ENCODE results near the gene WFIKKN1.

Gene WFIKKN1

DNA sequence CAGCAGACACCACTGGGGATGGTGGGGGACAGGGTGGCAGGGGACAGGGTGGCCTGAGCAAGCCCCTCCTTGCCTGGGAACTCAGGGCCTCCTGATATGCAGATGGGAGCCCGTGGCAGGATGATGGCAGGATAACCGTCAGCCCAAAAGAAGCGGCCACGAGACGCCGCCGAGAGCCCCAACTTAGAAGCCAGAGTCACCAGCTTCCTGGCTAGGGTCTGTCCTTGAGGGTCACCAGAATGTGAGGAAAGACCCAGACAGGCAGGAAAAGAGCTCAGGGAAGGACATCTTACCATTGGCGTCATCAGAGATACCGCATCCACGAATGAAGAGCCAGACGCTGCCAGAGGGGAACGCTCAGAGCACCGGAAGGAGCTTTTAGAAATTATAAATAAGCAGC is 21.5 kb upstream of the WFIKKN1 start:
- H3K36me3 Mint-ChIP-seq: no peaks in the 10 kb centered on the region
- H3K4me1 Mint-ChIP-seq (ENCODE audit: low read depth): peaks cover 3% of the 10 kb centered on the region
- no peak overlapping the region for H3K4me3 Mint-ChIP-seq
- no peaks in the 10 kb centered on the region for H3K27me3 Mint-ChIP-seq
- no peaks in the 10 kb centered on the region for H3K9me3 Mint-ChIP-seq (ENCODE audit: low read depth)
- H3K27ac Mint-ChIP-seq: no peak overlapping the region

DNA sequence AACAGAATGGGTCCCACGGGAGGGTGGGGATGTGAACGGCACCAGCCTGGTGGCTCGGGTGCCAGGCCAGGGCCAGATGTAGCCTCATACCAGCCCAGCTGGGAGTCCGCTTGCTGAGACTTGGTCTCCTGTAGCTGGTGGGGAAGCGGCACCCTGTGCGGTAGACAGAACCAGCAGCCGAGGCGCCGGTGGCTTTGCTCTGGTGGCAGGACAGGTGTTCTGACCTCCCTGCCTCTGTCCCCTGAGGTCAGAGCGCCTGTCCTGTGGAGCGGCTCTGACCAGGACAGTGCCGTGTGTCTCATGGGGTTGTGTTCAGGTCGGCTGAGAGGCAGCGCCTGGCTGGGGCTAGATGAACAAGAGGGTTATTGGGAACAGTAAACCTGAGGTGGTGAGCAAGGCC is 20.8 kb upstream of the WFIKKN1 start:
- peaks cover 3% of the 10 kb centered on the region for H3K4me1 Mint-ChIP-seq (ENCODE audit: low read depth)
- no peak overlapping the region for H3K4me3 Mint-ChIP-seq
- no peaks in the 10 kb centered on the region for H3K27me3 Mint-ChIP-seq
- no peaks in the 10 kb centered on the region for H3K36me3 Mint-ChIP-seq
- no peaks in the 10 kb centered on the region for H3K9me3 Mint-ChIP-seq (ENCODE audit: low read depth)
- H3K27ac Mint-ChIP-seq: no peak overlapping the region

GRCh38 chr16:610513-611381 is 20.0 kb upstream of the WFIKKN1 start:
- no peak overlapping the region for H3K4me3 Mint-ChIP-seq
- no peaks in the 10 kb centered on the region for H3K36me3 Mint-ChIP-seq
- H3K4me1 Mint-ChIP-seq (ENCODE audit: low read depth): peaks cover 3% of the 10 kb centered on the region
- no peaks in the 10 kb centered on the region for H3K9me3 Mint-ChIP-seq (ENCODE audit: low read depth)
- no peaks in the 10 kb centered on the region for H3K27me3 Mint-ChIP-seq
- H3K27ac Mint-ChIP-seq: no peak overlapping the region

- Mint-ChIP-seq H3K27me3 (no peaks in the 10 kb centered on the region), H3K36me3 (no peaks in the 10 kb centered on the region), H3K9me3 (ENCODE audit: low read depth) (no peaks in the 10 kb centered on the region), H3K4me1 (ENCODE audit: low read depth) (peaks cover 3% of the 10 kb centered on the region), H3K27ac (no peak overlapping the region), H3K4me3 (no peak overlapping the region)
These were observed 15.7 kb upstream of the WFIKKN1 start for GRCh38 chr16:615122-615521.

GRCh38 chr16:616733-617586 is 13.8 kb upstream of the WFIKKN1 start:
- H3K4me3 Mint-ChIP-seq: no peak overlapping the region
- H3K4me1 Mint-ChIP-seq (ENCODE audit: low read depth): no peaks in the 10 kb centered on the region
- no peaks in the 10 kb centered on the region for H3K9me3 Mint-ChIP-seq (ENCODE audit: low read depth)
- no peaks in the 10 kb centered on the region for H3K36me3 Mint-ChIP-seq
- H3K27me3 Mint-ChIP-seq: no peaks in the 10 kb centered on the region
- no peak overlapping the region for H3K27ac Mint-ChIP-seq

- H3K9me3 Mint-ChIP-seq (ENCODE audit: low read depth): no peaks in the 10 kb centered on the region
- H3K36me3 Mint-ChIP-seq: no peaks in the 10 kb centered on the region
- no peaks in the 10 kb centered on the region for H3K27me3 Mint-ChIP-seq
- no peaks in the 10 kb centered on the region for H3K4me1 Mint-ChIP-seq (ENCODE audit: low read depth)
- no peak overlapping the region for H3K4me3 Mint-ChIP-seq
- no peak overlapping the region for H3K27ac Mint-ChIP-seq
These were observed 12.9 kb upstream of the WFIKKN1 start for GRCh38 chr16:617855-618254.

GRCh38 chr16:619476-620100 is 11.2 kb upstream of the WFIKKN1 start:
- Mint-ChIP-seq H3K4me1 (ENCODE audit: low read depth) (no peaks in the 10 kb centered on the region), H3K27me3 (no peaks in the 10 kb centered on the region), H3K36me3 (no peaks in the 10 kb centered on the region), H3K4me3 (no peak overlapping the region), H3K27ac (no peak overlapping the region), H3K9me3 (ENCODE audit: low read depth) (no peaks in the 10 kb centered on the region)

DNA sequence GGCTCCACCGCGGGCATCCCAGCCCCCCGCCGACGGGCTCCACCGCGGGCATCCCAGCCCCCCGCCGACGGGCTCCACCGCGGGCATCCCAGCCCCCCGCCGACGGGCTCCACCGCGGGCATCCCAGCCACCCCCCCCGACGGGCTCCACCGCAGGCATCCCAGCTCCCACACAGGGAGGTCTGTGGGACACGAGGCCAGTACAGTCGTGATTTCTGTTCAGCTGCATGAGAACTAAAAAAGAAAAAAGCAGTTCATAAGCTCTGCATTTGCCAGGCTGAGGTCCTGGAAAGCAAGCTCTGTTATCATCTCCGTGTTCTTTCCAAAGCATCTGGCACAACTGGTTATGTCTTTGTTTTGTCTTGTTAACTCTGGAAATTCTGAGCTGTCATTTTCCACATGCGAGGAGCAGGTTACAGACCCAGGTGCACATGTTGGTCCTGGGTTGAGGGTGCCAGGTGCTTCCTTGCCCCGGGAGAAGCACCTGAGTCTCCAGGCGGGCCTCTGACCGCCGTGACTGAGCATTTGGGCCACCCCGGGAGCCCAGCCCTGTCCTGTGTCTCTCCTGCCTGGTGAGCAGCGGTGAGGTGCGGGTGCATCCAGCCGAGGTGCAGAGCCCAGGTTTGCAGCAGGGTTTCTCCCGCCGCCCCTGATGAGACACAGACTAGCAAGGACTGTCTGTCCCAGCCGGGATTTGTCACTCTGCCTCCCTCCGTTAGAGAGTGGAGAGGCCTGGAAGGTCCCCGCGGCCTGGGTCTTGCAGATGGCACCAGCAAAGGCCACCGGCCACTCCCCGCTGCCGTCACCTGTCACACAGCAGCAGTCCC is 9.9 kb upstream of the WFIKKN1 start:
- Mint-ChIP-seq H3K4me1 (ENCODE audit: low read depth) (no peaks in the 10 kb centered on the region), H3K9me3 (ENCODE audit: low read depth) (no peaks in the 10 kb centered on the region), H3K36me3 (no peaks in the 10 kb centered on the region), H3K27me3 (no peaks in the 10 kb centered on the region), H3K27ac (no peak overlapping the region), H3K4me3 (no peak overlapping the region)

GRCh38 chr16:621526-622105 is 9.2 kb upstream of the WFIKKN1 start:
- Mint-ChIP-seq H3K27me3 (no peaks in the 10 kb centered on the region), H3K27ac (no peak overlapping the region), H3K9me3 (ENCODE audit: low read depth) (no peaks in the 10 kb centered on the region), H3K4me1 (ENCODE audit: low read depth) (no peaks in the 10 kb centered on the region), H3K36me3 (no peaks in the 10 kb centered on the region), H3K4me3 (no peak overlapping the region)

- Mint-ChIP-seq H3K27me3 (no peaks in the 10 kb centered on the region), H3K27ac (no peak overlapping the region), H3K36me3 (no peaks in the 10 kb centered on the region), H3K9me3 (ENCODE audit: low read depth) (no peaks in the 10 kb centered on the region), H3K4me1 (ENCODE audit: low read depth) (no peaks in the 10 kb centered on the region), H3K4me3 (no peak overlapping the region)
These were observed 7.9 kb upstream of the WFIKKN1 start for GRCh38 chr16:622920-623280.

DNA sequence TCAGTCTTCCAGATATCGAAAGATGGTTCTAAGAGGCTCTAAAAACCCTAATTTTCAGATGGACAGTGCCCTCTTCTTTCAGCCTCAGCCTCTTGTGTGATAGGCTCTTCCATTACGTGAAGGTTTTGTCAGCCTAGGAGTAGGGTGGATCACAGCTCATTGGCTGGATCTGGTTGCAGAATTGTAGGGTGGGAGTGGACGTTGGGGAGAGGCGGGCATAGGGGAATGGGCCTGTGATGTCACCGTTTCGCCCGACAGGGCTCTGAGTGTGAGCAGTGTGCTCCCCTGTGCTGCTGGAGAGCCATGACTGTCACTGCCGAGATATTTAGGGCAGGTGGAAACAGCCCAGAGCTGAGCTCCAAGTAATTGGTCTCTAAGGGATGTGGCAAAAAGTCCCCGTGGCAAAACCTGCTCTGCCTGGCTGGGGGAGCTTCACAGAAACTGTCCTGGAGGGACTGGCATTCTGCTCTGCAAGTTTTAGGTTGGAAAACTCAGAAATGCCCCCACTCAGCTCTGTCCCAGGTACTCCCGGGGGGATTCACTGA is 6.2 kb upstream of the WFIKKN1 start:
- H3K4me1 Mint-ChIP-seq (ENCODE audit: low read depth): no peaks in the 10 kb centered on the region
- no peaks in the 10 kb centered on the region for H3K9me3 Mint-ChIP-seq (ENCODE audit: low read depth)
- no peak overlapping the region for H3K4me3 Mint-ChIP-seq
- no peaks in the 10 kb centered on the region for H3K36me3 Mint-ChIP-seq
- no peak overlapping the region for H3K27ac Mint-ChIP-seq
- H3K27me3 Mint-ChIP-seq: no peaks in the 10 kb centered on the region

DNA sequence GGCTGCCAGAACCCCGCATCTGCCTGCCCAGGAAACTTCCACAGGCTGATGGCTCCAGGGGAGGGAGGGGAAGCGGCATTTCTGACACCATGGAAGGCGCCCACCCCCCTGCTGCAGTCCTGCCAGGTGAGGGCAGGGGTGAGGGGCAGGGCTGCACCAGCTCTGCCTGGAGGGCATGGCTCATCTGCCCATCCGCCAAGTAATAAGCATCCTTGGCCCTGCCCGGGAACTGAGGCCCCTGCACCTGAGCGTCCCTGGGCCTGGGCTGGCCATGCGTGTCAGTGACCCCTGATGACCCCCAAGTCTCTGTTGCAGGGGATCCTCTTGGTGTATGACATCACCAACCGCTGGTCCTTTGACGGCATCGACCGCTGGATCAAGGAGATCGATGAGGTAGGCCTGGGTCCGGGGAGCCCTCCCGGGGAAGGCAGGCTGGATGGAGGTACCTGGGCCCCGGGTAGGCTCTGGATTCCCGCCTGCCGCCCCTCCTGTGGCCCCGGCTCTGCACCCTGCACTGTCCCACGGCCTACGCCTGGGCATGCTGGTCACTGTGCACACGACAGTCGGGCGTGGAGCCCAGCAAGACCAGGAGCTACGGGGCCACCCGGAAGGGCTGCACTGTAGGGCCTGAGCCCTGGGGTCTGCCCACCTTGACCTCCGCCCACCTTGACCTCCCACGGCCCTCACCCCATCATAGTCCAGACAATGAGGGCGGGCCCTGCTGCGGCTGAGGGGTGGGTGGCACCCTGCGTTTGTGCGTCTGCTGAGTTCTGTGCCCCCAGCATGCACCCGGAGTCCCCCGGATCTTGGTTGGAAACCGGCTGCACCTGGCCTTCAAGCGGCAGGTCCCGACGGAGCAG is 5.4 kb upstream of the WFIKKN1 start:
- H3K36me3 Mint-ChIP-seq: no peaks in the 10 kb centered on the region
- no peak overlapping the region for H3K4me3 Mint-ChIP-seq
- H3K27me3 Mint-ChIP-seq: no peaks in the 10 kb centered on the region
- no peak overlapping the region for H3K27ac Mint-ChIP-seq
- no peaks in the 10 kb centered on the region for H3K4me1 Mint-ChIP-seq (ENCODE audit: low read depth)
- no peaks in the 10 kb centered on the region for H3K9me3 Mint-ChIP-seq (ENCODE audit: low read depth)

DNA sequence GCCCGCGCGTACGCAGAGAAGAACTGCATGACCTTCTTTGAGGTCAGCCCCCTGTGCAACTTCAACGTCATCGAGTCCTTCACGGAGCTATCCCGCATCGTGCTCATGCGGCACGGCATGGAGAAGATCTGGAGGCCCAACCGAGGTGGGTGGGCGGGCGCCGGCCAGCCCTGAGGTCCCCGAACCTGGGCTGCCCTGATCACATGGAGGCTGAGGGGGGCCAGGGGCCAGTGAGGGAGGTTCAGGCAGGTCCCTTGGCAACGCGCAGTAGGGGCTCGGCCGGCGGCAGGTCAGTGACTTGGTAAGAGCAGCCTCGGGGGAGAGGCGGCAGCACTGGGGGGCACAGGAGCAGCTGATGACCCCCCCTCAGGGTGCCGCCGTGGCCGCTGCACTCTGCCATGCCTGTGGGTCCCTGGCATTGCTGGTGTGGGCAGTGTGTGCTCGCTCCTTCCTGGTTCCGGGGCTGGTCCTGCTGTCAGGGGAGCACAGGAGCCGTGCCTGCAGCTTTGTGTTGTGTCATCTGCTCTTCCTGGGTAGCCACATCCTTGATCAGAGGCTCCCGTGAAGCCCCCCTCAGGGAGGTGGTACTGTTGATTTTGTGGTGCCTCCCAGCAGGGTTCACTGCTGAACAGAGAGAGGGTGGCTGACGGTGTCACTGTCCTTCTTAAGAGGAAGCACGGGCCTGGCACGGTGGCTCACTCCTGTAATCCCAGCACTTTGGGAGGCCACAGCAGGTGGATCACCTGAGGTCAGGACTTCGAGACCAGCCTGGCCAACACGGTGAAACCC is 4.6 kb upstream of the WFIKKN1 start:
- Mint-ChIP-seq H3K27me3 (no peaks in the 10 kb centered on the region), H3K27ac (no peak overlapping the region), H3K4me3 (no peak overlapping the region), H3K36me3 (no peaks in the 10 kb centered on the region), H3K4me1 (ENCODE audit: low read depth) (no peaks in the 10 kb centered on the region), H3K9me3 (ENCODE audit: low read depth) (no peaks in the 10 kb centered on the region)

Measured in activated naive CD8-positive, alpha-beta T cell (primary cell).